ENCODE data around the gene CMYA5. TPM values are rescaled to one million over a fixed set of nuclear protein-coding genes. Genes with fewer than 3 reads are reported as not detected.

The CMYA5 gene
- total and polyA plus RNA-seq, 2 donors (not counting 3 experiments of a cell fraction or from before 2014, with no cell fraction given): 0.04 to 0.20 TPM

DNA sequence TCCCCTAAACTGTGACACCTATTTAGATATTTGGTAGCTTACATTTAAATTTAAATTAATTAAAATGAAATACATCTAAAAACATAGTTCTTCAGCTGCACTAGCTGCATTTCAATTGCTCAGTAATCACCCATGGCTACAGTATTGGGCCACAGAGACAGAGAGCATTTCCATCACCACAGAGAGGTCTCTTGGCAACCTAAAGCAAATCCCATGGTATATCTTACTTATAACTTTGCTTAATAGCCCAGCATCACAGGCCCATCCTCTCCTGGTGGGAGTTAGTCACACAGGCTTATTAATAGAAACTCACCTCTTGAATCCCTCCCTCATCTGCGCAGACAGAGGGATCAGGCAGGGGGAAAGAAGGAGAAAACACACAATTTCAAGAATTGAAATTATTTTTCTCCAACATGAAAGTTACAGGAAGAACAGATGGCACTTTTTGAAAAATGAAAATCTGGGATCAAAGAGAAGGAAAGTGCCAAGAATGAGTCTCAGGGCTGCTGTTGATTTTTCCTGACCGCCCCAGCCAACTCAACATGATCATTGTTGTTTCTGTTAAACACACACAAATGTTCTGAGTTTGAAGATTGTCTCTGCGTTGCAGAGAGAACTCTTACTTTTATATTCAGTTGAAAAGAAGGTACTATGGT lies 144.6 kb downstream of the CMYA5 start:
- DNase-seq (ENCODE audit: low read depth, low spot score): no peak
- dilution Hi-C loops (cut with MboI; ENCODE audit: extremely low pct_ligation_motif_present, low sequenced_read_pairs): no loop called here
- H3K9me3 ChIP-seq (replicated peaks; ENCODE audit: control insufficient read depth, insufficient read depth, low read length): no peaks in the 10 kb centered on the region
- no peak for FAIRE-seq
- H3K36me3 ChIP-seq (ENCODE audit: control insufficient read depth in 2 of 2, extremely low read depth in 1 of 2, insufficient read depth in 2 of 2, low read length in 2 of 2): no peaks in the 10 kb centered on the region
- H4K20me1 ChIP-seq (replicated peaks; ENCODE audit: control insufficient read depth, extremely low read depth, insufficient read depth, low read length): no peaks in the 10 kb centered on the region
- POLR2A ChIA-PET: no interaction called here
- TF ChIP-seq MYC (IDR thresholded peaks at IDR 0.05; ENCODE audit: low read depth, low read length): no peak
- TF ChIP-seq EZH2 (IDR thresholded peaks at IDR 0.05; ENCODE audit: borderline replicate concordance, low read depth, low read length, severe bottlenecking): no peak
- no peak for TF ChIP-seq FOS (IDR thresholded peaks at IDR 0.05; ENCODE audit: borderline replicate concordance, insufficient read depth, low read length)
- no peak for TF ChIP-seq JUN (IDR thresholded peaks at IDR 0.05; ENCODE audit: borderline replicate concordance, insufficient read depth, insufficient read length, low read depth)
- no peak for TF ChIP-seq GATA2 (IDR thresholded peaks at IDR 0.05; ENCODE audit: insufficient read depth, insufficient read length, low read depth, low read length)
- no peak for TF ChIP-seq POLR2AphosphoS5 (IDR thresholded peaks at IDR 0.05; ENCODE audit: insufficient read depth, low read depth, low read length)
- no peak for TF ChIP-seq POLR2A (IDR thresholded peaks at IDR 0.05; ENCODE audit: low read depth, low read length)
- TF ChIP-seq, protein P1, sequence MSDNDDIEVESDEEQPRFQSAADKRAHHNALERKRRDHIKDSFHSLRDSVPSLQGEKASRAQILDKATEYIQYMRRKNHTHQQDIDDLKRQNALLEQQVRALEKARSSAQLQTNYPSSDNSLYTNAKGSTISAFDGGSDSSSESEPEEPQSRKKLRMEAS (IDR thresholded peaks at IDR 0.05; ENCODE audit: insufficient read depth, insufficient read length): no peak
- TF ChIP-seq, protein P2, sequence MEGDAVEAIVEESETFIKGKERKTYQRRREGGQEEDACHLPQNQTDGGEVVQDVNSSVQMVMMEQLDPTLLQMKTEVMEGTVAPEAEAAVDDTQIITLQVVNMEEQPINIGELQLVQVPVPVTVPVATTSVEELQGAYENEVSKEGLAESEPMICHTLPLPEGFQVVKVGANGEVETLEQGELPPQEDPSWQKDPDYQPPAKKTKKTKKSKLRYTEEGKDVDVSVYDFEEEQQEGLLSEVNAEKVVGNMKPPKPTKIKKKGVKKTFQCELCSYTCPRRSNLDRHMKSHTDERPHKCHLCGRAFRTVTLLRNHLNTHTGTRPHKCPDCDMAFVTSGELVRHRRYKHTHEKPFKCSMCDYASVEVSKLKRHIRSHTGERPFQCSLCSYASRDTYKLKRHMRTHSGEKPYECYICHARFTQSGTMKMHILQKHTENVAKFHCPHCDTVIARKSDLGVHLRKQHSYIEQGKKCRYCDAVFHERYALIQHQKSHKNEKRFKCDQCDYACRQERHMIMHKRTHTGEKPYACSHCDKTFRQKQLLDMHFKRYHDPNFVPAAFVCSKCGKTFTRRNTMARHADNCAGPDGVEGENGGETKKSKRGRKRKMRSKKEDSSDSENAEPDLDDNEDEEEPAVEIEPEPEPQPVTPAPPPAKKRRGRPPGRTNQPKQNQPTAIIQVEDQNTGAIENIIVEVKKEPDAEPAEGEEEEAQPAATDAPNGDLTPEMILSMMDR (IDR thresholded peaks at IDR 0.05; ENCODE audit: extremely low read depth in 1 of 2, insufficient read depth in 1 of 2, low read depth in 1 of 2, low read length in 2 of 2): no peak
- CTCF ChIA-PET: no interaction called here
- no peaks in the 10 kb centered on the region for H3K79me2 ChIP-seq (ENCODE audit: control insufficient read depth, insufficient read depth, low read length)
- no peaks in the 10 kb centered on the region for H3K9me1 ChIP-seq (replicated peaks; ENCODE audit: control insufficient read depth, extremely low read depth, insufficient read depth, low read length)
- H3K27ac ChIP-seq (ENCODE audit: insufficient read depth, low read depth, low read length): no peak overlapping the region
- intact Hi-C loops (cut with micrococcal nuclease): no loop called here
- no peak overlapping the region for H3K4me2 ChIP-seq (ENCODE audit: insufficient read depth, low read length)
- no peak overlapping the region for H2AFZ ChIP-seq (ENCODE audit: low read depth, low read length)
- no peak overlapping the region for H3K9ac ChIP-seq (replicated peaks; ENCODE audit: extremely low read depth, insufficient read depth, low read length)
- no peak overlapping the region for H3K4me3 ChIP-seq (replicated peaks in 1 of 3; ENCODE audit: insufficient read depth in 1 of 3, low read depth in 1 of 3, low read length in 3 of 3)
- H3K4me1 ChIP-seq (ENCODE audit: control insufficient read depth, extremely low read depth, insufficient read depth, low read length): no peaks in the 10 kb centered on the region
- no peaks in the 10 kb centered on the region for H3K27me3 ChIP-seq (ENCODE audit: control insufficient read depth in 2 of 2, insufficient read depth in 2 of 2, low read length in 2 of 2)
- BruUV-seq (replicated peaks): no TSS peak

Measured in endothelial cell of umbilical vein (primary cell).